ENCODE measurements around the gene UTS2B. TPM values are rescaled to one million over a fixed set of nuclear protein-coding genes. Genes with fewer than 3 reads are reported as not detected.

The UTS2B gene
- polyA plus RNA-seq, 1 donor from 2014 or later = 0.46 TPM

DNA sequence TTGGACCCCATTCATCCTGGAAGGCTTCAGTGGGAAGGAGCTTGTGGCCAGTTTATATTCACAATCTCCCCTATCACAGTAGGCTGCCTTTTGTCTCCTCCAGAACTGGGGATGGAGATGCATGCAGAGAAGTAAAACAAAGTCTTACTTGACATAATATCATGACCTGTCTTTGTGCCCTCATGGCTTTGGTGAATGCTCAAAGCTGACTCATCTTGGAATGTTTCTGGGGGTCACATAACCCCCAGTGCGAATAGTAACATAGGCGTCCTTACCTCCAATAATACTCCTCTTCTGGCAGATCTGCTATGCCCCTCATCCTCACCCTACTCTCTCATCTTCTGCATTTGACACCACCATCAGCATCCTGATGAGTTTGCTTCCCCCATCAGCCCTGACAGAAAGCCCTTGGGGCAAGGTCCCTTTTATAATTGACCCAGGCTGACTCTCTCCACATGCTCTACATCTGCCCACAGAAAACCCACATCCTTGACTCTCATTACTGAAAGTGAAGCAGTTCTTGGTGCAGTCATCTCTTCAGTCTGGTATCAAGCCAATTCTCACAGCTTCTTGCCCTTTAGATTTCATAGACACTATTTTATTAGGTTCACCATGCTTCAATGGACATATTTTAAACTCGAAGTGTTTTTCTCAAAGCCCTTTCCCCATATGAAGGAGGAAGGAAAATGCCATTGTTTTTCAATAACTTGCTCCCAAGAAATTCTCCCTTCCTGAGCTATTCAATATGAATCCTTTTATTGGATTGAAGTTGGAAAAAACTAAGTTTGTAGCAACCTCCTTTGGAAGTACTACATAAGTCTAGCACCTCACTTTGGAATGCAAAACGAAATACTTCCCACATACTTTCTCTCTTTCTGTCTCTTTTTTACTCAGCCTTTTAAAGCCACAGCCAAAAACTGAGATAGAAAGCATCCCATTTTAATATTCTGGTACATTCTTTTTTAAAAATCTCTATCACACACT, 94.7 kb downstream of the UTS2B start:
- Histone ChIP-seq H3K4me3 (ENCODE audit: low read length) (no peak overlapping the region), H3K27ac (ENCODE audit: low read length) (no peak overlapping the region), H4K20me1 (ENCODE audit: insufficient read depth) (no peaks in the 10 kb centered on the region), H3K9me3 (ENCODE audit: low read length) (no peaks in the 10 kb centered on the region), H3K36me3 (ENCODE audit: insufficient read depth, low read length) (no peaks in the 10 kb centered on the region), H3K9me2 (ENCODE audit: insufficient read depth, low read length) (no peaks in the 10 kb centered on the region), H3K79me2 (replicated peaks; ENCODE audit: insufficient read depth, low read length) (no peaks in the 10 kb centered on the region), H3F3A (ENCODE audit: insufficient read depth, low read length, poor library complexity, severe bottlenecking) (no peaks in the 10 kb centered on the region), H2AFZ (ENCODE audit: low read depth, low read length) (no peak overlapping the region), H3K27me3 (ENCODE audit: insufficient read depth, low read depth, low read length) (no peaks in the 10 kb centered on the region), H3K9ac (ENCODE audit: low read length) (no peak overlapping the region), H3K4me2 (ENCODE audit: low read length) (no peak overlapping the region)
- TF ChIP-seq RAD21 (conservative IDR thresholded peaks at IDR 0.05) (no peak), MXI1 (conservative IDR thresholded peaks at IDR 0.05; ENCODE audit: poor library complexity, severe bottlenecking) (no peak), EP300 (conservative IDR thresholded peaks at IDR 0.05; ENCODE audit: poor library complexity, severe bottlenecking) (no peak)

DNA sequence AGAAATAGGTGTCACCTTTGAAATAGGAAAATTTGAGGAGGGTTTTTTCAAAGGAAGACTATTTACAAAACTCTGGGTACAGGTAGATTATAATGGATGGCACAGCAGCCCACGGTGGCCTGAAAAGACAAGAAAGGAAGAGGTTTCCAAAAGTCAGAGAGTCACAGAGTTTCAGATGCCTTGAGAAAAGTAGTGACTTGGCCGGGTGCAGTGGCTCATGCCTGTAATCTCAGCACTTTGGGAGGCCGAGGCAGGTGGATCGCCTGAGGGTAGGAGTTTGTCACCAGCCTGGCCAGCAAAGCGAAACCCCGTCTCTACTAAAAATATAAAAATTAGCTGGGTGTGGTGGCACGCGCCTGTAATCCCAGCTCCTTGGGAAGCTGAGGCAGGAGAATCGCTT, 96.1 kb downstream of the UTS2B start:
- no peaks in the 10 kb centered on the region for H3K36me3 ChIP-seq (ENCODE audit: insufficient read depth, low read length)
- H3K27me3 ChIP-seq (ENCODE audit: insufficient read depth, low read depth, low read length) = no peaks in the 10 kb centered on the region
- no peak overlapping the region for H3K27ac ChIP-seq (ENCODE audit: low read length)
- no peak overlapping the region for H2AFZ ChIP-seq (ENCODE audit: low read depth, low read length)
- H3K9me3 ChIP-seq (ENCODE audit: low read length) = no peaks in the 10 kb centered on the region
- H3K9me2 ChIP-seq (ENCODE audit: insufficient read depth, low read length) = no peaks in the 10 kb centered on the region
- H3K4me3 ChIP-seq (ENCODE audit: low read length) = no peak overlapping the region
- no peaks in the 10 kb centered on the region for H3K79me2 ChIP-seq (replicated peaks; ENCODE audit: insufficient read depth, low read length)
- no peak overlapping the region for H3K4me2 ChIP-seq (ENCODE audit: low read length)
- H3K9ac ChIP-seq (ENCODE audit: low read length) = no peak overlapping the region
- H3F3A ChIP-seq (ENCODE audit: insufficient read depth, low read length, poor library complexity, severe bottlenecking) = no peaks in the 10 kb centered on the region
- H4K20me1 ChIP-seq (ENCODE audit: insufficient read depth) = no peaks in the 10 kb centered on the region
- TF ChIP-seq MXI1 (conservative IDR thresholded peaks at IDR 0.05; ENCODE audit: poor library complexity, severe bottlenecking) = no peak
- no peak for TF ChIP-seq RAD21 (conservative IDR thresholded peaks at IDR 0.05)

DNA sequence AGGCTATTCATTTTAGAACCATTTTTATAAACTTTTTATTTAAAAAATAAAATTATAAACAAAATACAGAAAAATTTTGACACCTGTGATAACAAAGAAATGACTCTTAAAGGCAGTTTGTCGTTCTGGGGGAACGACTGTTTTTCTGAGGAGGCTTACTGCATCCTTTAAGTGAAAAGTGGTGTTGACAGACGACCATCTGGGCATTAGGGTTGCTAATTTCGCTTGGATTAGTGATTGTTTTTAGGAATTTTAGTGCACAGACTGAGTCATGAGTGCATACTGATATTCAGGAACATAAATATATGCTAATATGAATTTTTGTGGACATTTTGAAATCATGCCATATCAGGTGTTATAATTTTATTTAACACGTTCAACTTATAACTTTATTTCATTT, 102.8 kb downstream of the UTS2B start:
- no peak overlapping the region for H3K4me2 ChIP-seq (ENCODE audit: low read length)
- no peak for TF ChIP-seq SMC3 (conservative IDR thresholded peaks at IDR 0.05; ENCODE audit: poor library complexity)
- no peak for TF ChIP-seq RAD21 (conservative IDR thresholded peaks at IDR 0.05)
- H3K9me3 ChIP-seq (ENCODE audit: low read length) = no peaks in the 10 kb centered on the region
- H3K36me3 ChIP-seq (ENCODE audit: insufficient read depth, low read length) = no peaks in the 10 kb centered on the region
- H3F3A ChIP-seq (ENCODE audit: insufficient read depth, low read length, poor library complexity, severe bottlenecking) = no peaks in the 10 kb centered on the region
- H3K9ac ChIP-seq (ENCODE audit: low read length) = no peak overlapping the region
- no peaks in the 10 kb centered on the region for H3K9me2 ChIP-seq (ENCODE audit: insufficient read depth, low read length)
- no peak overlapping the region for H2AFZ ChIP-seq (ENCODE audit: low read depth, low read length)
- H4K20me1 ChIP-seq (ENCODE audit: insufficient read depth) = no peaks in the 10 kb centered on the region
- H3K27ac ChIP-seq (ENCODE audit: low read length) = no peak overlapping the region
- no peaks in the 10 kb centered on the region for H3K79me2 ChIP-seq (replicated peaks; ENCODE audit: insufficient read depth, low read length)
- H3K4me3 ChIP-seq (ENCODE audit: low read length) = no peak overlapping the region
- H3K27me3 ChIP-seq (ENCODE audit: insufficient read depth, low read depth, low read length) = no peaks in the 10 kb centered on the region

DNA sequence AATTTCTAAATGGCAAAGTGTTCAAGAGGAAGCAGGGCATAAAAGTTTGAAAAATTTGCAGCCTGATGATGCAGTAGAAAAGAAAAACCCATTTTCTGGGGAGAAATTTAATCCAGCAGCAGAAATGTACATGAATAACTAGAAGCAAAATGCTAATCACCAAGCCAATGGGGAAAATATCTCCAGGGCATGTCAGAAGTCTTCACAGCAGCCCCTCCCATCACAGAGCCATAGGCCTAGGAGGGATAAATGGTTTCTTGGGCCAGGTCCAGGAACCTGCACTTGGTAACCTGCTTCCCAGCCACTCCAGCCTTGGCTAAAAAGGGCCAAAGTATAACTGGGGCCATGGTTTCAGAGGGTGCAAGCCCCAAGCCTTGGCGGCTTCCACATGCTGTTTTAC, 108.7 kb downstream of the UTS2B start:
- TF ChIP-seq, protein P1, sequence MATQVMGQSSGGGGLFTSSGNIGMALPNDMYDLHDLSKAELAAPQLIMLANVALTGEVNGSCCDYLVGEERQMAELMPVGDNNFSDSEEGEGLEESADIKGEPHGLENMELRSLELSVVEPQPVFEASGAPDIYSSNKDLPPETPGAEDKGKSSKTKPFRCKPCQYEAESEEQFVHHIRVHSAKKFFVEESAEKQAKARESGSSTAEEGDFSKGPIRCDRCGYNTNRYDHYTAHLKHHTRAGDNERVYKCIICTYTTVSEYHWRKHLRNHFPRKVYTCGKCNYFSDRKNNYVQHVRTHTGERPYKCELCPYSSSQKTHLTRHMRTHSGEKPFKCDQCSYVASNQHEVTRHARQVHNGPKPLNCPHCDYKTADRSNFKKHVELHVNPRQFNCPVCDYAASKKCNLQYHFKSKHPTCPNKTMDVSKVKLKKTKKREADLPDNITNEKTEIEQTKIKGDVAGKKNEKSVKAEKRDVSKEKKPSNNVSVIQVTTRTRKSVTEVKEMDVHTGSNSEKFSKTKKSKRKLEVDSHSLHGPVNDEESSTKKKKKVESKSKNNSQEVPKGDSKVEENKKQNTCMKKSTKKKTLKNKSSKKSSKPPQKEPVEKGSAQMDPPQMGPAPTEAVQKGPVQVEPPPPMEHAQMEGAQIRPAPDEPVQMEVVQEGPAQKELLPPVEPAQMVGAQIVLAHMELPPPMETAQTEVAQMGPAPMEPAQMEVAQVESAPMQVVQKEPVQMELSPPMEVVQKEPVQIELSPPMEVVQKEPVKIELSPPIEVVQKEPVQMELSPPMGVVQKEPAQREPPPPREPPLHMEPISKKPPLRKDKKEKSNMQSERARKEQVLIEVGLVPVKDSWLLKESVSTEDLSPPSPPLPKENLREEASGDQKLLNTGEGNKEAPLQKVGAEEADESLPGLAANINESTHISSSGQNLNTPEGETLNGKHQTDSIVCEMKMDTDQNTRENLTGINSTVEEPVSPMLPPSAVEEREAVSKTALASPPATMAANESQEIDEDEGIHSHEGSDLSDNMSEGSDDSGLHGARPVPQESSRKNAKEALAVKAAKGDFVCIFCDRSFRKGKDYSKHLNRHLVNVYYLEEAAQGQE (IDR thresholded peaks at IDR 0.05; ENCODE audit: borderline replicate concordance) = no peak
- TF ChIP-seq, protein P2, sequence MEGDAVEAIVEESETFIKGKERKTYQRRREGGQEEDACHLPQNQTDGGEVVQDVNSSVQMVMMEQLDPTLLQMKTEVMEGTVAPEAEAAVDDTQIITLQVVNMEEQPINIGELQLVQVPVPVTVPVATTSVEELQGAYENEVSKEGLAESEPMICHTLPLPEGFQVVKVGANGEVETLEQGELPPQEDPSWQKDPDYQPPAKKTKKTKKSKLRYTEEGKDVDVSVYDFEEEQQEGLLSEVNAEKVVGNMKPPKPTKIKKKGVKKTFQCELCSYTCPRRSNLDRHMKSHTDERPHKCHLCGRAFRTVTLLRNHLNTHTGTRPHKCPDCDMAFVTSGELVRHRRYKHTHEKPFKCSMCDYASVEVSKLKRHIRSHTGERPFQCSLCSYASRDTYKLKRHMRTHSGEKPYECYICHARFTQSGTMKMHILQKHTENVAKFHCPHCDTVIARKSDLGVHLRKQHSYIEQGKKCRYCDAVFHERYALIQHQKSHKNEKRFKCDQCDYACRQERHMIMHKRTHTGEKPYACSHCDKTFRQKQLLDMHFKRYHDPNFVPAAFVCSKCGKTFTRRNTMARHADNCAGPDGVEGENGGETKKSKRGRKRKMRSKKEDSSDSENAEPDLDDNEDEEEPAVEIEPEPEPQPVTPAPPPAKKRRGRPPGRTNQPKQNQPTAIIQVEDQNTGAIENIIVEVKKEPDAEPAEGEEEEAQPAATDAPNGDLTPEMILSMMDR (IDR thresholded peaks at IDR 0.05; ENCODE audit: poor library complexity, severe bottlenecking) = no peak
- no peak for TF ChIP-seq POLR2AphosphoS5 (IDR thresholded peaks at IDR 0.05)
- TF ChIP-seq EZH2 (IDR thresholded peaks at IDR 0.05; ENCODE audit: borderline replicate concordance, insufficient read depth, low read length, poor library complexity, severe bottlenecking) = no peak
- no peak for TF ChIP-seq EP300 (conservative IDR thresholded peaks at IDR 0.05; ENCODE audit: poor library complexity, severe bottlenecking)
- TF ChIP-seq MXI1 (conservative IDR thresholded peaks at IDR 0.05; ENCODE audit: poor library complexity, severe bottlenecking) = no peak
- Histone ChIP-seq H3K9ac (ENCODE audit: low read length) (no peak overlapping the region), H3F3A (ENCODE audit: insufficient read depth, low read length, poor library complexity, severe bottlenecking) (no peaks in the 10 kb centered on the region), H3K4me2 (ENCODE audit: low read length) (no peak overlapping the region), H3K79me2 (replicated peaks; ENCODE audit: insufficient read depth, low read length) (no peaks in the 10 kb centered on the region), H3K4me3 (ENCODE audit: low read length) (no peak overlapping the region), H3K9me3 (ENCODE audit: low read length) (no peaks in the 10 kb centered on the region), H4K20me1 (ENCODE audit: insufficient read depth) (no peaks in the 10 kb centered on the region), H3K36me3 (ENCODE audit: insufficient read depth, low read length) (no peaks in the 10 kb centered on the region), H2AFZ (ENCODE audit: low read depth, low read length) (no peak overlapping the region), H3K9me2 (ENCODE audit: insufficient read depth, low read length) (no peaks in the 10 kb centered on the region), H3K27me3 (ENCODE audit: insufficient read depth, low read depth, low read length) (no peaks in the 10 kb centered on the region), H3K27ac (ENCODE audit: low read length) (no peak overlapping the region)

All from neural cell (in vitro differentiated cells).